NCI-H1092 treated with DMSO at 0.1 percent for 48 hours (cell line): ENCODE measurements around the gene SLC43A2.

ENCODE experiments used
- DNase-seq: peaks from one replicate; lab custom pipeline; 2025; lab: John Stamatoyannopoulos, UW

SLC43A2 gene

DNA sequence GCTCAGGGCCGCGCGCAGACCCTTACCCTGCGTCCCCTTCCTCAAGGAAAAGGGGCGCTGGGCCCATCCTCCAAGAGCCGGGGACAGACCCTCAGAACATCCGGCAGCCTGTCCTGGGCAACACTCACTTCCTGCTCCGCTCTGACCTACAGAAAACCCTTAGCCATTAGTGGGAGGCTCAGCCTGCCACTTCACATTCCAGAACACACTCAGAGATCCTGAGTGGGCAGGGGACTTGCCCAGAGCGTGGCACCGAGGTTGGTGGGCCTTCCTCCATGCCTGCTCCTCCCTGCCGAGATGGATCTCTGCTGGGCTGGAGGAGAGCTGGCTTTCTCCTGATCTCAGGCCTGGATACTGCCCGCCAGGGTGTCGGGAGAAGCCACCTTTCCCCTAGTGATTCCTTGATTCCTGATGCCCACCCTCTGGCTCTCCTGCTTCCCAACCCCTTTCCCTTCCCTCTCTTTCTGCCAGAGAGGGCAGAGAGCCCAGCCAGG lies 15.4 kb upstream of the SLC43A2 start:
- DNase-seq, result no peak

DNA sequence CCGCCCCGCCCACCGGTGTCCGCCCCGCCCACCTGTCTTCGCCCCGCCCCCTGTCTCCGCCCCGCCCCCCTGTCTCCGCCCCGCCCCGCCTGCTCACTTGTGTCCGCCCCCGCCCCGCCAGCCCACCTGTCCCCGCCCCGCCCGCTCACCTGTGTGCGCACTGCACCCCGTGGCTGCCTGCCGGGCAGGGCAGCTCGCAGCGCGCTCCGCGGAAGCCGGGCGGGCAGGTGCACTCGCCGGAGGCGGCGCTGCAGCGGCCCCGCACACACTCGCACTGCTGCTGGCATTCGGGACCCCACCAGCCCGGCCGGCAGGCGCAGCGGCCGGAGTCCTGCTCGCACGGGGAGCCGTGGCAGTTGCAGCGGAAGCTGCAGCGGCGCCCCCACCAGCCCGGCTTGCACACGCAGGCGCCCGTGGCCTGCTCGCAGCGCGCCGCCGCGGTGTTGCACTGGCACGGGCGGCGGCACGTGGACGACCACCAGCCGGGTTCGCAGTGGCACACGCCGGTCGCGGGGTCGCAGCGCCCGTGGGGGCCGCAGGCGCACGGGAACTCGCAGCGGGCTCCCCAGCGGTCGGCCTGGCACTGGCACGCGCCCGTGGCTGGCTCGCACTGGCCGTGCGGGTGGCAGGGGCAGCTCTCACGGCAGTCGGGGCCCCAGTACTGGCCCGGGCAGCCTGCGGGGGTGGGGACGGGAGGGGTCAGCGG lies 14.8 kb upstream of the SLC43A2 start:
- no peak for DNase-seq

DNA sequence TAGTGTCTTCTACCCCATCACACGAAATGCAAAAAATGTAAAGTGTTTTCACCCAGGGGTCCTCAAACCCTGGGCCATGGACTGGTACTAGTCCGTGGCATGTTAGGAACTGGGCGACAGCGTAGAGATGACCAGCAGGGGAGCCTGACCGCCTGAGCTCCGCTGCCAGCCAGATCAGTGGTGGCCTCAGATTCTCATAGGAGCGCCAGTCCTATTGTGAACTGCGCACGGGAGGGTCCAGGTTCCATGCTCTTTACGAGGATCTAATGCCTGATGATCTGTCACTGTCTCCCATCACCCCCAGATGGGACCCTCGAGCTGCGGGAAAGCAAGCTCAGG lies 12.4 kb upstream of the SLC43A2 start:
- no peak for DNase-seq

DNA sequence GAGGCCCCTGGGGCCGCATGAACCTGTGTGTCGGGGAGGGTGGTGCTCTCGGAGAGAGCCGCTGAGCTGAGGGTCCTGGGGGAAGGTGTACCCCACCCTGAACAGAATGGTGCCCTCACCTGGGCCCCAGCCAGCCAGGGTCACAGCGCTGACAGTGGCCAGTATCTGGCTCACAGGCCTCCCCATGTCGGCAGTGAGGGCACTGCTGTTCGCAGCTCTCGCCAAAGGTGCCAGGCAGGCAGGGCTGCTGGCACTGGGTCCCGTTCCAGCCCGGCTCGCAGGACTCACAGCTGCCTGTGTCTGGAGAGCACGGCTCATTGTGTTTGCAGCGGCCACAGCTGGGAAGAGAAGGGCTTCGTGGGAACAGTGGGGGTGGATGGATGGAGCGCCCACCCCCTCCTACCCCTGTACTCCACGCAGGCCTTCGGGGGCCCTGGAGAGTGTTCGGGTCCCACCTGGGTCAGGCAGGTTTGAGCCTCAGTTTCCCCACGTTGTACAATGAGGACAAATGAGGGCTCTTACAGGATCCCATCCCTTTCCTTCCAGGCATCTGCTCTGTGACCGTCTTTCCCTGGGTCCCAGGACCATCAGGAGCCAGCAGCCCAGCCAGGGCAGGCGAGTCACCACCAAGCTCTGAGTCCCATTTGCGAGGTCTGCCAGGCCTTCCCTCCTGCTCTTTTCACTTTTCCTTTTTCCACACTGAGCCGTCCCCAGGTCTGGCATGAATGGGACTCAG lies 11.9 kb upstream of the SLC43A2 start:
- DNase-seq, result no peak

DNA sequence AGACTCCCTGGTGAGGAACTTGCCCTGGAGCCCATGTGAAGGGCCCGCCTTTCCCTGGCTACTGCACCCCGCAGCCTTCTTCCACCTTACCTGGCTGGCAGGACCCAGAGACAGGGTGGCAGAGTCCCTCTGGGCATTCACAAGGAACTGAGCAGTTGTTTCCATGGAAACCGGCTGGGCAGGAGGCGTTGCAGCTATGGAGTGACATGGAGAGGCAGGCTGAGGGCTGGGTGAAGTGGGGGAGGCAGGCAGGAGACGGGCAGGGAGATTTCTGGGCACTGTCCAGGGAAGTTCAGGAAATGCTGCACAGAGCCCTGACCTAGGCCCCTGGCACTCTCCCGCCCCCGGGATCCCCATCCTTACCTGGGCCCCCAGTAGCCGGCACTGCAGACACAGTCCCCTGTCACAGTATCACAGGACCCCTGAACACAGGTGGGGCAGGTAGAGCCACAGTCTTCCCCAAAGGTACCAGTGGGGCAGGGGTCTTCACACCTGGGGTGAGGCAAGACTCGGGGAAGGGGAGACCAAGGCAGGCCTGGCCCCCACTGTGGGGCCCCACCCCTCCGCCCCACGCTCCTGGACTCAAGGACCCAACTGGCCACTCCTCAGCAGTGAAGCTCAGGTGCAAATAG lies 11.0 kb upstream of the SLC43A2 start:
- no peak for DNase-seq

DNA sequence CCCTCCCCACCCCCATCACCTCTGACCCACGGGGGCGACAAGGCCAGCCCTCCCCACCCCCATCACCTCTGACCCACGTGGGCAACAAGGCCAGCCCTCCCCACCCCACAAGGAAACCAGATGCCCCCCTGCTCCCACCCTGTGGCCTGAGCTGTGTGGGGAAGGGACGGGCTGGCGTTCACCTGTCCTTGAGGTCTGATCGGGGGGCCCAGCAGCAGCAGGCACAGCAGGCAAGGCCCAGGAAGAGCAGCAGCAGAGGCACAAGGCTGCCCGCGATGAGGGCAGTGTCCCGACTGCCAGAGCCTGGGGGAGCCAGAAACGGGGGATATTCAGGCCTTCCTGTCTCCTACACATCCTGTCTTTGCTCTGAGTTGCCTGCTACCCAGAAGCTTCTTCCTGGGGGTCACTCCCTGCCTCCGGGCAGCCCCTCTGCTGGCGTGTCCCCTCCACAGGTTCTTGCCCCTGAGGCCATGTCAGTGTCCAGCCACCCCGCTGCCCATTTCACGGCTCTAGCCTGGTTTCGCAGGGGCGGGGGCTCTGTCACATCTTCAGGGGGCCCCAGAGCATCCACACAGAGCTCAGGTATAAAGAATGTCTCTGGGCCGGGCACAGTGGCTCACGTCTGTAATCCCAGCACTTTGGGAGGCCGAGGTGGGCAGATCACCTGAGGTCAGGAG lies 10.1 kb upstream of the SLC43A2 start:
- no peak for DNase-seq

DNA sequence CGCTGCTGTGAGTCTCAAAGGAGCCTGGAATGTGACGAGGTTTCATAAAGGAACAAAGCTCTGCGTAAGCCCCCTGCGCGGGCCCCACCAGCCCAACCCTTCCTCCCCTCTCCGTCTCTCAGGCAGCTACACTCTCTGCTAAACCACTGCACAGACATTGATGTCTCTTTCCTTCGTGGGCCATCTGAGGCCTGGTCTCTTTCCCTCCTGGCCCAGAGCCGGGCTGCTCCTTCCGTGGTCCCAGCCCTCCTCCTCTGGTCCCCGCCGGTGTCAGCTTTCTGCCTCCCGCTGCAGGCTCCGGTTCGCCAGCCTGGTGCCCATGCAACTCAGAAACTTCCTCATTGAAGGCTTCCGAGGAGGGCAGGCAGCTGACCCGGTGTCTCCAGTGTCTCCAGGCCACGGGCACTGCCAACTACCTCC lies 9.5 kb upstream of the SLC43A2 start:
- DNase-seq, result no peak

DNA sequence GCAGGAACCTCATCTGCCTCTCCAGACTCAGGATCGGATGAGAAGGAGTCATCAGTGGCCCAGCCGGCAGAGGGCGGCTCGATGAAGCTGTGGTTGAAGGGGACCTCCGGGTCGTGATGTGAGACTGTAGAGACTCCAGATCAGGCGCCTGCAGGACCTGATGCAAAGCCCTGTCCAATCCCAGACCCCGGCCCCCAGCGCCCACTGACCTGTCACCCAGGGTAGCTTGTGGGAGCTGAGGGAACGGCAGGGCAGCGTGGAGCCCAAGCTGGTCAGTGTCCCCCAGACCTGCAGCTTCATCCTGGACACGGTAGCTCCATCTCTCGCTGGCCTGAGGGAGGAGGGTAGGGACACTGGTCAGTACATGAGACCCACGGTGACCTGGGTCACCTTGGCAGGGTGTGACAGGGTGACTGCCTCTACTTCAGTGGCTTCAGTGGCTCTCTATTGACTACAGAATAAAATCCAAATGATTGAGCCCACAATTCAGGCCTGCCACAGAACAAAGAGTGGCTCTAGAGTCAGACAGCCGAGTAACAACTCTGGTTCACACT lies 8.2 kb upstream of the SLC43A2 start:
- no peak for DNase-seq

DNA sequence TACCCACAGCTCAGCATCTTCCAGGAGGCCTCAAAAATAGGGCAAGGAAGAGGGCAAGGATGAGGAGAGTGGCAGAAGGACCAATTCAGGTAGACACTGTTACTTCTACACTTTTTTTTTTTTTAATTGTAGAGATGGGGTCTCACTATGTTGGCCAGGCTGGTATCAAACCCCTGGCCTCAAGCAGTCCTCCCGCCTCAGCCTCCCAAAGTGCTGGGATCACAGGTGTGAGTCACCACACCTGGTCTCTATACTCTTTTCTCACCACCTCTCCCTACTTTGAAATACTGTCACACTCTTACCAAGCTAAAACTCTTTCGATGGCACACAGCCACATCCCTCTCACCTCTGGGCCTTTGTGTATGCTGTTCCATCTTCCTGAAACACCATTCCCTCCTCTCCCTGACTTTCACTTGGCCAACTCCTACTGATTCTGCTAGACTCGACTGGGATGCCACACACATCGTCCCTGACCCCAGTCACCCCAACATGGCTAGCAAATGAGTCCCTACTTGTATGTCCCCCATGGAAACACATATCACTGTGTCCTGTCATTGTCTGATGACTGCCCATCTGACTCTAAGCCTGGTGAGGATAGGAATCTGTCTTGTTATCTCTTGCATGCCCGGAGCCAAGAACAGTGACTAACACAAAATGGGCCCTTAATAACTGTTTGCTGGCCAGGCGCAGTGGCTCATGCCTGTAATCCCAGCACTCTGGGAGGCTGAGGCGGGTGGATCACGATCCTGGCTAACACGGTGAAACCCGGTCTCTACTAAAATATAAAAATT lies 7.2 kb upstream of the SLC43A2 start:
- no peak for DNase-seq

DNA sequence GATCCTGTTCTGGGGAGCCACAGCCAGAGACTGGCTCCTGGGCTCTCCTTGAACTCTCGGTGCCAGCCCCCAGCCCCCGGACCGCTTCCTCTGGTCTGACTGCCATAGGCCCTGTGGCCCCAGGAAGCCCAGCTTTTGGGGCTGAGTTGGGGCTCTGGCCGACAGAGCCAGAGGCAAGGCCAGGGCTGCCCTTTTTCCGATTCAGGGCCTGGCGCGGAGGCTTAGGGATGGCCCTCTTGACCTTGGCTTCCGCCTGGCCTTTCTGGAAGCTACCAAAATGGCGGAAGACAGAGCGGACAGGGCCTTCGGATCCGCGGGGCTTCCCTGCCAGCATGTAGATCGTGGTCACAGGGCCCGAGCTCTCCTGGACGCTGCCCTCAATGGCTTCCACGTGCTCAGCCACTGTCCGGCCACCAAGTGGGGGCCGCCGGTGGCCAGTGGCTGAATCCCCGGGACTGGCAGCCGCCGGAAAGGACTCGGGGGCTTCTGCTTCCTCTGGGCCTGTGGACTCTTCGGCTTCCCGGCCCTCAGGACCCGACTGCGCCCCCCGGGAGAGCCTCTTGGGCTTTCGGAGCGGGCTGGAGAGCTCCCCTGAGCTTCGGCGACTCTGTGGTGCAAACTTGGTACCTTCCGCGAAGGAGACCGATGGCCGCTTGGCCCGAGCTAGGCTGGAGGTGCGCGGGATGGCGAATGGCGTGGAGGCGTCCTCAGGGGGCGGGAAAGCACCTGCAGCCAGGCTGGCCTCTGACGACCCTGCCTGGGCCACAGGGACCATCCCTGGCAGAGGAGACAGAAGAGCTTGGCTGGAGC lies 6.4 kb upstream of the SLC43A2 start:
- DNase-seq, result no peak

DNA sequence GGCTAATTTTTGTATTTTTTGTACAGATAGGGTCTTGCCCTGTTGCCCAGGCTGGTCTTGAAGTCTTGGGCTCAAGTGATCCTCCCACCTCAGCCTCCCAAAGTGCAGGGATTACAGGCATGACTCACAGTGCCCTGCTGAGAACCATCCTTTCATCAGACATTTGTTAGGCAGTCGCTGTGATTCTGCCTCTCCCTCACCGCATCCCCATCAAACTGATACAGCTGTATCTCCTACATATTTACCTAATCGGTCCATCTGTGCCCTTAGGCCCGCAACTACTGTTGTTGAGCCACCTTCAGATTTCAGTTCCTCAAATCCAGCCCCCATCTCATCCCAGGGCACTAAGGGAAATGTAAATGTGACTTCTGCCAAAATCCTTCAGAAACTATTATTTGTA lies 2.0 kb upstream of the SLC43A2 start:
- no peak for DNase-seq

DNA sequence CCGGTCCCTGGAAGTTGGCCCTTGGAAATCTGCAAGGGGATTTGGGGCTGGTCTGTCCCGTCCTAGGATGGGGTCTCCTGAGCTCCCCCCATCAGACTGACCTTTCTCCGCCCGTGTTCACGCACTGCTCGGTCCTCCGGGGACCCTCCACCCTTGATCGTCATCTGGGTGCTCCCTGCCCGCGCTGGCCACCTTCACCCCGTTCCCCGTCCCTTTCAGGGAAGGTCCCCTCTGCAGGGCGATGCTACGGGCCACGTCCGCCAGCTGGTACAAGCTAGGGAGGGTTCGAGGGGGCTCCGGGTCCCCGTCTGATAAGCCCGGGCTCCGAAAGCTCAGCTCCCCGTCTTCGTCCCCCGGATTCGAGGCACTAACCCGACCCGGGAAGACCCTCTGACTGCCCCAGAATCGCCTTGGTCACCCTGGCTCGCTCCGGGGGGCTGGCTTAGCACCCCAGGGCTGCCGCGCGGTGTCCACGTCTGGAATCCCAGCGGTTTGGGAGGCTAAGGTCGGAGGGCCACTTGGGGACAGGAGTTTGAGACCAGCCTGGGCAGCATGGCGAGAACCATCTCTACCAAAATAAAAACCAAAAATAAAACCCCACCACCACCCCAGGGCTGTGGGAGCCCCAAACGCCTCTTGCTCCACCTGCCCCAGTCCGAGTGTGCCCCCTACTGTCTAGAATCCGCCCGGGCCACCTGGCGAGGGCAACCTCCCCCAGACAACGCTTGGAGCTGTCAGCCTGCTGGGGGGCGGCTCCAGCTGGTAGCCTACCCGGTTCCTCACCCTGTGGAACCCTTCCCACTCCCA lies 1.1 kb upstream of the SLC43A2 start:
- DNase-seq, result no peak

DNA sequence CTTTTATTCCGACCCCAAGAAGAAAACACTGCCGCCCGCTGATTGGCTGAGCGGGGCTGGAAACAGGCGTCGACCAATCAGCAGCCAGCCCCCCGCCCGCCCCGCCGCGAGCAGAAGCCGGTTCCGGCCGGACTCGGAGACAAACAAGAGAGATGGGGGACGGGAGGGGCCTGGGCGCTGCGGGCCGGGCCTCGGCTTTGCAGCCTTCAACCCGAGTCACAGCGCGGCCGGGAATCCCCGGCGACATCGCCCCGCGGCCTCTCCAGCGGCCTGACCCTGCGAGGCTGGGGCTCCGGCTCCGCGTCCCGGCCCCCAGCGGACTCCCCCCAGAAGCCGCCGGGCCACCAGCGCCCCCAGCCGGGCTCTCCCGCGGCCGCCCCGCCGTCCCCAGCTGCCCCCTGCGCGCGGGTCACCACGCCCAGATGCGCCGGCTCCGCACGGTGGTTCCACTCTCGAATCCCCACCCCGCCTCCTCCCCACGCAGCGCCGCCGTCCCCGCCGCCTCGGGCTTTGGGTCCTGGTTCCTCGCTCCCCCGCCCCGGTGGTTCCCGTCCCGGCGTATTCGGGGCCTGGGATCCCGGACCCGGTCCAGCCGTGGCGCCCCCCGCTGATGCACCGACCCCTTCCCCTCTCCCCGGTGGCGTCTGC lies 346 bp upstream of the SLC43A2 start:
- peak; percentile 93 for DNase-seq

DNA sequence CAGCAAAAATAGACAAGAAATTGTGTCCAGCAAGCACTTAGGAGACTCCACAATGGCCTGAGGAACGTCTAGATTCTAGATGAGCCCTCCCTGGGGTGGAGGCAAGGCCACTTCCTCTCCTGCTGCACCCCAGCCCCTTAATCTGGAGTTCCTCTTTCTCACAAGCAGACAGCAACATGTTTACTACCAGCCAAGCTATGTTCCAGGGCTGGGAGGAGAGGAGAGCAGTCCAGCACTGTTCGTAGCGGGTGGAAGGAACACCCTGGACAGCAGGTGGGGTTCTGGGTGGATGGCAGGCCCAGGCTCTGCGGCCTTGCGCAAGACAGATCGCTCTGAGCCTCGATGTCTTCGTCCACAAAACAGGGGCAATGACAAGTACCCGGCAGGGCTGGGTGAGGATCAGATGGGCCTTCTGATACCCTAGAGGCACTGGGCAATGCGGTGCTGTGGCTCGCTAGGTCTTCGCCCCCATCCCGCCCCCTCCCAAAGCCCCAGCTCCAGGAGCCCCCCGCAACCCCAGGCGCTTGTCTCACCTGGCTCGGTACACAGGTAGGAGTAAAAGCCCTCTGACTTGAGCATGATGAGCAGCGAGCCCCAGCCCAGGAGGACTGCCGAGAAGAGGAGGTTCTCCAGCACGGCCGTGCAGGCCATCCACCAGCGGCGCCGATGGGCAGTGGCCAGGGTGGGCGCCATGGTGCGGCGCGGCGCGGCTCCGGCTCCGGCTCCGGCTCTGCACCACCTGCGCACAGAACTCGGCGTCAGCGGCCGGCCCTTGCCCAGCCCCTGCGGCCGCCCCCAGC lies 1.3 kb downstream of the SLC43A2 start:
- no peak for DNase-seq

DNA sequence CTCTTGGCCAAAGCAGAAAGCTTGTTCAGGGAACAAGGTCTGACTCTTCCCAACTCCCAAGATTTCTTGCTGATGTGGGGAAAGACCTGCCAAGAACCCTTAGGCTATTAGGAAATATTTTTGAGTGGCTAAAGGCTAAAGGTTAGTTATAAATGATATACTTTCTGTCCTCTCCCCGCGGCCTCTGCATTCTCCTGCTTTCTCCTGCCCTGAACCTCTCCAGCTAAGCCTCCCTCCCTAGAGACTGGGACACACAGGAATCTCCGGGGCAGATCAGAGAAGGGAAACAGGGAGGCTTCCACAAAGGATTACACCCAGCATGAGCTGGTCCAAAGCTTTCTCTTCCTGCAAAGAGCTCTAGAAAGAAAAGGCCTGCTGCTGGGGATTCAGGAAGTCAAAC lies 2.3 kb downstream of the SLC43A2 start:
- DNase-seq, result no peak

DNA sequence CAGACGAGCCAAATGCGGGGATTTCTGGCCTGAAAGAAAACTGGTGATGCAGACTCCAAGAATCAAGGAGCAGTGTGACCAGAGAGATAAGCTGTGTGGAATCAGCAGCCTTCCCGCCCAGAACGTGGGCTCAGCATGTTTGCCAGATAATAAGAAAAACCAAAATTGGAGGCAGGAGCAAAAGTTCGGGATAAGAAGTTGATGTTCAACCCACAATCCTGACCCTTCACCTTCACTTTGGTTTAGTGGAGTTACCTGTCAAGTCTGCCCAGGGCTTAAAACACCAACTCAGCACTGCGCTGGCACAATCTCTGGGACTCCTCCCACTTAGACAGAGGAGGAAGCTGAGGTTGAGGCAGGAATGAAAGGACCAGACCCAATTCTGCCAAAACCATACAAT lies 3.1 kb downstream of the SLC43A2 start:
- DNase-seq, result no peak

DNA sequence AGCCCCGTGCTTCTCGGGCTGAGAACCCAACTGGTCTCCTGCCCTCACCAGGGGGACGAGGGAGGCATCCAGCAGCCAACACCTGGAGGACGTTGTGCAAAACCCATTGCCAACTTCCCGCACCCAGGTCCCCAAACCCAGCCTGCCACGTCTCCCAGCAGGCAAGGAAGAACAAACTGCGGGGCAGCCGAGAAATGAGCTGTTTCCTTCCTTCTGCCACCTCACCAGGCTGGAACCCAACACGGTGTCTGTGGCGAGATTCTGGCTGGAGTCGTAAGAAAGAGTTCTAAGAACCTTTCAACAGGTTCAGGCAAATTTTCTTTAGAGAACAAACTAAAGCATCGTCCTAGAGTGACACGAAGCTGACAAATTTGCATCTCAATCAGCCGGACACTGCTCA lies 3.6 kb downstream of the SLC43A2 start:
- DNase-seq, result no peak

DNA sequence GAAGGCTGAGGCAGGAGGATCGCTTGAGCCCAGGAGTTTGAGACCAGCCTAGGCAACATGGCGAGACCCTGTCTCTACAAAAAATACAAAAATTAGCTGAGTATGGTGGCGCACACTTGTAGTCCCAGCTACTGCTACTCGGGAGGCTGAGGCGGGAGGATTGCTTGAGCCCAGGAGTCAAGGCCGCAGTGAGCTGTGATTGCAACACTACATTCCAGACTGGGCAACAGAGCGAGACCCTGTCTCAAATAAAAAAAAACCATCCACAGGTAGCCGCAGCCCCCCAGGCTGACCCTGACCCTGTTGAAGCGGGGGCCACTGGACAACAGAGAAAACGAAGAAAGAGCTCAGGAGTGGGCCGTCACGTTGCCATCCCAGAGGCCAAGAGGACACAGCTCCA lies 4.0 kb downstream of the SLC43A2 start:
- no peak for DNase-seq
